ENCODE data around the gene CAMK2A. TPM values are rescaled to one million over a fixed set of nuclear protein-coding genes. Genes with fewer than 3 reads are reported as not detected.

Gene CAMK2A
- total and polyA plus RNA-seq, 2 experiments from 2014 or later, result 1.2 to 2.6 TPM

DNA sequence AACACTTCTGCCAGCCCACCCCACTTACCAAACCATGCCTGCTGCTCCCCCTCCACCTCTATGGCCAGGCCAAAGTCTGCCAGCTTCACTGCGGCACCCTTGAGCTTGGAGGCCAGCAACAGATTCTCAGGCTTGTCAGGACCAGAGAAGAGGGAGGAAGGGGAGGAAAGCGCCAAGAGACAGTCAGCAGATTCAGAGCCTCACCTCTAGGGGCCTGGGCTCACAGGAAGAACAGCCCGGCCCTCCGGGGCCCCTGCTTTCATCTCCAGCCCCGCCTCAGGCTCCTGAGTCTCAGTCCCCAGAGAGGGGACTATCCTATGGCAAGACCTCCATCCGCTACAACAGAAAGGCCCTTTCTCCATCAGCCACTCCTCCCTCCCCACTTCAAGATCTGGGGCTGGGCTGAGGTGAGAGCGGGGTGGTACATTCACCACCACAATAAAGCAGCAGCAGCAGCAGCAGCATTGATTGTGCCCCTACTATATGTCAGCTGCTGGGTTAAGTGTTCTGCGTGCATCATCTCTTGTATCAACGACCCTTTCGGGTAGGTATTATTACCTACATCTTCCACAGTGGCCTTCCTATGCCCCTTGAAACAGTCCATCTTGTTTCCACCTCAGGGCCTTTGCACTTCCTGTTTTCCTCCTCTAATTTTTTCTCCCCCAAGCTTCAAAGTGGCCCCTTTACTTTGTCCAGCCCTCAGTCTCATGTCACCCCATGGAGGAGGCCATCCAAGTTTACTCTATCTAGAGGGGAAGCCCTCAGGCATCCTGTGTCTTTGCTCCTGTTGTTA lies 36.0 kb downstream of the CAMK2A start:
- DNase-seq (ENCODE audit: low spot score), result no peak
- Histone ChIP-seq H3K4me3 (no peak overlapping the region), H3K27me3 (no peaks in the 10 kb centered on the region), H3K9me2 (replicated peaks; ENCODE audit: insufficient read depth) (no peaks in the 10 kb centered on the region), H4K20me1 (ENCODE audit: insufficient read depth, poor library complexity, severe bottlenecking) (no peaks in the 10 kb centered on the region), H3K36me3 (replicated peaks; ENCODE audit: insufficient read depth, low read depth) (no peaks in the 10 kb centered on the region), H2AFZ (no peak overlapping the region), H3K4me2 (no peak overlapping the region), H3K9me3 (ENCODE audit: low read depth) (no peaks in the 10 kb centered on the region), H3K79me2 (no peaks in the 10 kb centered on the region), H3K4me1 (ENCODE audit: insufficient read depth) (peaks cover 7% of the 10 kb centered on the region), H3K27ac (peak overlapping the region; percentile 19)
- TF ChIP-seq, protein P1, sequence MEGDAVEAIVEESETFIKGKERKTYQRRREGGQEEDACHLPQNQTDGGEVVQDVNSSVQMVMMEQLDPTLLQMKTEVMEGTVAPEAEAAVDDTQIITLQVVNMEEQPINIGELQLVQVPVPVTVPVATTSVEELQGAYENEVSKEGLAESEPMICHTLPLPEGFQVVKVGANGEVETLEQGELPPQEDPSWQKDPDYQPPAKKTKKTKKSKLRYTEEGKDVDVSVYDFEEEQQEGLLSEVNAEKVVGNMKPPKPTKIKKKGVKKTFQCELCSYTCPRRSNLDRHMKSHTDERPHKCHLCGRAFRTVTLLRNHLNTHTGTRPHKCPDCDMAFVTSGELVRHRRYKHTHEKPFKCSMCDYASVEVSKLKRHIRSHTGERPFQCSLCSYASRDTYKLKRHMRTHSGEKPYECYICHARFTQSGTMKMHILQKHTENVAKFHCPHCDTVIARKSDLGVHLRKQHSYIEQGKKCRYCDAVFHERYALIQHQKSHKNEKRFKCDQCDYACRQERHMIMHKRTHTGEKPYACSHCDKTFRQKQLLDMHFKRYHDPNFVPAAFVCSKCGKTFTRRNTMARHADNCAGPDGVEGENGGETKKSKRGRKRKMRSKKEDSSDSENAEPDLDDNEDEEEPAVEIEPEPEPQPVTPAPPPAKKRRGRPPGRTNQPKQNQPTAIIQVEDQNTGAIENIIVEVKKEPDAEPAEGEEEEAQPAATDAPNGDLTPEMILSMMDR (IDR thresholded peaks at IDR 0.05; ENCODE audit: poor library complexity), result no peak
- TF ChIP-seq EZH2 (IDR thresholded peaks at IDR 0.05; ENCODE audit: borderline replicate concordance) (no peak), EZH2phosphoT487 (IDR thresholded peaks at IDR 0.05; ENCODE audit: low read depth, severe bottlenecking, unreplicated experiment) (no peak)
- 80% methylated on average over 10 of the region's 10 CpGs for WGBS (ENCODE audit: low lambda C conversion rate, missing lambda C conversion rate)

- DNase-seq (ENCODE audit: low spot score), result no peak
These were observed 37.1 kb downstream of the CAMK2A start for GRCh38 chr5:150252489-150252888.

GRCh38 chr5:150251504-150251903 lies 38.1 kb downstream of the CAMK2A start:
- Histone ChIP-seq H3K4me1 (ENCODE audit: insufficient read depth) (peaks cover 7% of the 10 kb centered on the region), H3K27me3 (no peaks in the 10 kb centered on the region), H3K27ac (no peak overlapping the region), H3K79me2 (no peaks in the 10 kb centered on the region), H3K9me3 (ENCODE audit: low read depth) (no peaks in the 10 kb centered on the region), H3K9me2 (replicated peaks; ENCODE audit: insufficient read depth) (no peaks in the 10 kb centered on the region), H3K4me2 (no peak overlapping the region), H2AFZ (no peak overlapping the region), H3K36me3 (replicated peaks; ENCODE audit: insufficient read depth, low read depth) (no peaks in the 10 kb centered on the region), H3K4me3 (no peak overlapping the region), H4K20me1 (ENCODE audit: insufficient read depth, poor library complexity, severe bottlenecking) (no peaks in the 10 kb centered on the region)
- TF ChIP-seq EZH2 (IDR thresholded peaks at IDR 0.05; ENCODE audit: borderline replicate concordance), result no peak
- TF ChIP-seq, protein P1 (IDR thresholded peaks at IDR 0.05; ENCODE audit: poor library complexity), result no peak
- no peak for TF ChIP-seq EZH2phosphoT487 (IDR thresholded peaks at IDR 0.05; ENCODE audit: low read depth, severe bottlenecking, unreplicated experiment)
- no peak for DNase-seq (ENCODE audit: low spot score)
- 92% methylated on average over 7 of the region's 7 CpGs for WGBS (ENCODE audit: low lambda C conversion rate, missing lambda C conversion rate)

More at GRCh38 chr5:150252489-150252888, 37.1 kb downstream of the CAMK2A start:
- no peak for TF ChIP-seq EZH2phosphoT487 (IDR thresholded peaks at IDR 0.05; ENCODE audit: low read depth, severe bottlenecking, unreplicated experiment)
- TF ChIP-seq EZH2 (IDR thresholded peaks at IDR 0.05; ENCODE audit: borderline replicate concordance), result no peak
- TF ChIP-seq, protein P1 (IDR thresholded peaks at IDR 0.05; ENCODE audit: poor library complexity), result no peak
- Histone ChIP-seq H3K4me3 (no peak overlapping the region), H3K9me2 (replicated peaks; ENCODE audit: insufficient read depth) (no peaks in the 10 kb centered on the region), H4K20me1 (ENCODE audit: insufficient read depth, poor library complexity, severe bottlenecking) (no peaks in the 10 kb centered on the region), H3K27ac (no peak overlapping the region), H2AFZ (no peak overlapping the region), H3K27me3 (no peaks in the 10 kb centered on the region), H3K4me1 (ENCODE audit: insufficient read depth) (peaks cover 7% of the 10 kb centered on the region), H3K9me3 (ENCODE audit: low read depth) (no peaks in the 10 kb centered on the region), H3K79me2 (no peaks in the 10 kb centered on the region), H3K36me3 (replicated peaks; ENCODE audit: insufficient read depth, low read depth) (no peaks in the 10 kb centered on the region), H3K4me2 (no peak overlapping the region)
- WGBS (ENCODE audit: low lambda C conversion rate, missing lambda C conversion rate), result 75% methylated on average over 6 of the region's 6 CpGs
